ENCODE data around the gene SIX5. TPM values are rescaled to one million over a fixed set of nuclear protein-coding genes. Genes with fewer than 3 reads are reported as not detected.

Gene SIX5
- total RNA-seq, 1 experiment from 2014 or later = 27.6 TPM

DNA sequence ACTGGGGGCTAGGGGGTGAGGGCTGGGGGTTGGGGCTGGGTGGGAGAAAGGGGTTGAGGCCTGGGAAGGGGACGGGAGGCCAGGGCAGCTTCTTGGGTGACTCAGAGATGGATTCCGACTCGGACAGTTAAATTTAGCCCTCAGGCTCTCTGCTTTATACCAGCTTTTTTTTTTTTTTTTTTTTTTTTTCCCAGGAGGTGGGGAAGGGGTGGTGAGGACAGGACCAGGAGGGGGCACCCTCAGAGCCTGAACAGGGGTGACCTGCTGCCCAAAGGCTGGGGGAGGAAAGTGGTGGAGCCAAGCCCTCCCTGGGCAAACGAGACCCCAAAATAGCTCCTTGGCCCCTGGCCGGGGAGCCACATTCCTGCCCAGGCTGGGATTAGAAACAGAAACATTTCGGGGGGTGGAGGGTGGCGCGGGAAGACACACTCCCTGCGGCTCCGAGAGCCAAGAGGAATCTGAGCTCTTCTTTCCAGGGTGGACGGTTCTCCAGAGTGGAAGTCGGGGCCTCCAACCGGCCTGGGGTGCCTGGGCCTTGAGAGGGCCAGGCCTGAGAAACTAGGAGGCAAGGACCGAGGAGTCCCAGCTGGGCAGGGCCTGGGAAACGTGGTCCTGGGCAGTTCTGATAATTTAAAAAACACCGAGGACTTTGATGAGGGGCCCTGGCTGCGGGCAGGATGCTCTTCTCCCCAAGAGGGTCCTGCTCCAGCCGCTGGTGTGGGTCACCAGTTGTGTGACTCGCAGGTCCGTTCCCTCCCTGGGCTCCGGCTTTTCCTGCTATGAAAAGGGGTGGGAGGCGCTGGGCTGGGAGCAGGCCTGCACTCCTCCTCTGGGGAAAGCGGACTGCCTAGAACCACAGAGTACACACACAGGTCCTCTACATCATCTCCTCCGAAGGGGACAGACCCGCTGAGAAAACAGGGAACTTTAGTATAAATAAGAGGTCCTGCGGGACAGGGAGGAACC is 14.1 kb upstream of the SIX5 start:
- Histone ChIP-seq H3K36me3 (ENCODE audit: low read depth) (peaks cover 15% of the 10 kb centered on the region; the same call in 1 of the 2 replicates), H4K20me1 (ENCODE audit: insufficient read depth) (peaks cover 2% of the 10 kb centered on the region; the same call in 1 of the 2 replicates), H3K9me2 (ENCODE audit: insufficient read depth) (no peaks in the 10 kb centered on the region), H3F3A (ENCODE audit: insufficient read depth, low read depth) (peaks cover 41% of the 10 kb centered on the region), H3K4me2 (peak overlapping the region; percentile 81), H3K79me2 (ENCODE audit: low read depth) (peaks cover 20% of the 10 kb centered on the region), H3K4me3 (peak overlapping the region; percentile 51; the same call in 1 of the 2 replicates), H3K27me3 (ENCODE audit: insufficient read depth, low read depth) (no peaks in the 10 kb centered on the region), H2AFZ (no peak overlapping the region), H3K4me1 (replicated peaks; ENCODE audit: insufficient read depth) (peaks cover 55% of the 10 kb centered on the region), H3K9me3 (ENCODE audit: insufficient read depth, low read depth) (no peaks in the 10 kb centered on the region), H3K27ac (peak overlapping the region; percentile 81)
- POLR2A ChIA-PET (ENCODE audit: unreplicated experiment) = interaction anchor here (0.5 to 2.6 kb wide), 8 partner anchors 10 to 1848 kb away, joined by 3 to 58 read pairs (median 8); partner anchors contain the start of genes DMWD, SIX5 and ZNF45
- CTCF ChIA-PET = interaction anchor here (0.6 to 2.1 kb wide), 15 partner anchors 11 to 294 kb away, joined by 3 to 16 read pairs (median 7); partner anchors contain the start of genes MYPOP, QPCTL, SIX5 and SYMPK
- no TSS peak for BruUV-seq (replicated peaks)
- intact Hi-C loops (cut with micrococcal nuclease; ENCODE audit: unreplicated experiment) = no loop called here
- peak; percentile 73 to 77 for DNase-seq
- no peak; the same call in 1 of the 2 replicates for TF ChIP-seq CTCF (conservative IDR thresholded peaks at IDR 0.05)

- no TSS peak for BruUV-seq (replicated peaks)
- Histone ChIP-seq H2AFZ (no peak within 1 kb of the TSS), H3K4me3 (peak within 1 kb of the TSS; percentile 51), H3K79me2 (ENCODE audit: low read depth) (peaks cover 20% of the 10 kb centered on the region), H3K9me3 (ENCODE audit: insufficient read depth, low read depth) (no peaks in the 10 kb centered on the region), H3F3A (ENCODE audit: insufficient read depth, low read depth) (peaks cover 42% of the 10 kb centered on the region), H3K36me3 (ENCODE audit: low read depth) (peaks cover 21% of the 10 kb centered on the region), H4K20me1 (ENCODE audit: insufficient read depth) (peaks cover 6% of the 10 kb centered on the region), H3K27ac (peak within 1 kb of the TSS; percentile 81), H3K4me1 (replicated peaks; ENCODE audit: insufficient read depth) (peaks cover 55% of the 10 kb centered on the region), H3K9me2 (ENCODE audit: insufficient read depth) (no peaks in the 10 kb centered on the region), H3K27me3 (ENCODE audit: insufficient read depth, low read depth) (no peaks in the 10 kb centered on the region), H3K4me2 (peak within 1 kb of the TSS; percentile 81)
- intact Hi-C loops (cut with micrococcal nuclease; ENCODE audit: unreplicated experiment) = no loop called here
- CTCF ChIA-PET = interaction anchor here (0.6 to 2.1 kb wide), 15 partner anchors 11 to 295 kb away, joined by 3 to 16 read pairs (median 7); partner anchors contain the start of genes MYPOP, QPCTL and SIX5
- POLR2A ChIA-PET (ENCODE audit: unreplicated experiment) = interaction anchor here (0.5 to 2.6 kb wide), 7 partner anchors 10 to 936 kb away, joined by 7 to 58 read pairs (median 15); partner anchors contain the start of genes DMWD, NECTIN2 and SIX5
- TF ChIP-seq EZH2 (IDR thresholded peaks at IDR 0.05; ENCODE audit: low read depth) (no peak), CTCF (conservative IDR thresholded peaks at IDR 0.05) (no peak)
- DNase-seq = peak in 1 of 2 experiments; percentile 44
These were observed 13.2 kb upstream of the SIX5 start, which contains the start of gene DMPK for GRCh38 chr19:45782162-45782691. DMPK (minus strand) TSS chr19:45782490; CDS start chr19:45782352, 138 bp downstream.

Data from PC-9 (cell line).